HG03280 (cell line): ENCODE measurements around the gene PAF1.
"Not testable (repeated sequence)": the region's sequence is repeated elsewhere in the genome, so short reads cannot be mapped to it uniquely, and the experiment has no call there.

Experiments
- ATAC-seq: cut with Tn5 transposase; IDR thresholded peaks from one replicate; pipeline ENCODE4 v1.9.1; 2021; ENCODE audit warnings: mild to moderate bottlenecking, moderate library complexity; ENCODE audit not compliant: unreplicated experiment

Gene PAF1

GRCh38 chr19:39356647-39357046, 34.3 kb downstream of the PAF1 start:
- ATAC-seq, result no peak

- ATAC-seq, result no peak
Measured at GRCh38 chr19:39356073-39356472, 34.8 kb downstream of the PAF1 start.

GRCh38 chr19:39355253-39355652, 35.7 kb downstream of the PAF1 start:
- ATAC-seq, result no peak

- no peak for ATAC-seq
Measured at GRCh38 chr19:39352381-39353255, 38.3 kb downstream of the PAF1 start.

- no peak for ATAC-seq
Measured at GRCh38 chr19:39351537-39352064, 39.3 kb downstream of the PAF1 start.

GRCh38 chr19:39350156-39350555, 40.8 kb downstream of the PAF1 start:
- no peak for ATAC-seq

GRCh38 chr19:39349326-39349725, 41.6 kb downstream of the PAF1 start:
- no peak for ATAC-seq

- no peak for ATAC-seq
Measured at GRCh38 chr19:39347332-39348164, 43.4 kb downstream of the PAF1 start.

GRCh38 chr19:39345956-39346355, 45.0 kb downstream of the PAF1 start:
- no peak for ATAC-seq

GRCh38 chr19:39342647-39343305, 48.1 kb downstream of the PAF1 start:
- no peak for ATAC-seq

GRCh38 chr19:39341719-39342604, 48.9 kb downstream of the PAF1 start, which contains the start of gene SAMD4B:
Gene SAMD4B, plus strand, starts transcription at chr19:39342421. Its CDS starts 14,473 bp downstream, at chr19:39356894.
- peak; percentile 91 for ATAC-seq

GRCh38 chr19:39341129-39341718, 49.7 kb downstream of the PAF1 start:
- no peak for ATAC-seq

- ATAC-seq, result not testable (repeated sequence)
Measured at GRCh38 chr19:39340156-39340555, 50.8 kb downstream of the PAF1 start.

GRCh38 chr19:39339674-39340073, 51.2 kb downstream of the PAF1 start:
- ATAC-seq, result no peak

- ATAC-seq, result no peak
Measured at GRCh38 chr19:39336483-39336882, 54.4 kb downstream of the PAF1 start.
